ENCODE data around the gene RNF38. TPM values are rescaled to one million over a fixed set of nuclear protein-coding genes. Genes with fewer than 3 reads are reported as not detected.
"Not testable (repeated sequence)": the region's sequence is repeated elsewhere in the genome, so short reads cannot be mapped to it uniquely, and the experiment has no call there.

RNF38 gene
- total and polyA plus RNA-seq, 7 donors, result 7.6 to 36.9 (median 18.7) TPM

DNA sequence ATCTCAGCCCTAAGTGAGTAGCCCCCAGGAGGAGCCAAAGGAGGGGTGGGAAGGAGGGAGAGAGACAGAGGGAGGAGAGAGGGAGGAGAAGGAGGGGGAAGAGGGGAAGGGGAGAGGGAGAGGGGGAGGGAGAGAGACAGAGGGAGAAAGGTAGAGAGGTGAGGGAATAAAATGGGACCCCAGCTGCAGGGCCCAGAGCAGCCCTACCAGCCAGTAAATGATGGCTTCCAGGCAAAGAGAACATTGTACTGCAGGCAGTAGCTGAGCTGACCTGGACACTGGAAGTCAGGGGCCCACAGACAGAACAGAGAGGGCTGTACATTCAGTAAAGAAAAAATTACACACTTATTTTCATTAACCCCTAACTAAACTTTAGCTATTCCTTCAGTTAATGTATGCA is 84.0 kb downstream of the RNF38 start:
- no peaks in the 10 kb centered on the region for H3K9me3 ChIP-seq
- H3K27me3 ChIP-seq (ENCODE audit: insufficient read depth in 3 of 3, low read length in 2 of 3), result peaks cover 0 to 12% (median 4%) of the 10 kb centered on the region in 3 donors
- no peak overlapping the region for H3K27ac ChIP-seq
- no peak for ATAC-seq
- TF ChIP-seq, protein P1, sequence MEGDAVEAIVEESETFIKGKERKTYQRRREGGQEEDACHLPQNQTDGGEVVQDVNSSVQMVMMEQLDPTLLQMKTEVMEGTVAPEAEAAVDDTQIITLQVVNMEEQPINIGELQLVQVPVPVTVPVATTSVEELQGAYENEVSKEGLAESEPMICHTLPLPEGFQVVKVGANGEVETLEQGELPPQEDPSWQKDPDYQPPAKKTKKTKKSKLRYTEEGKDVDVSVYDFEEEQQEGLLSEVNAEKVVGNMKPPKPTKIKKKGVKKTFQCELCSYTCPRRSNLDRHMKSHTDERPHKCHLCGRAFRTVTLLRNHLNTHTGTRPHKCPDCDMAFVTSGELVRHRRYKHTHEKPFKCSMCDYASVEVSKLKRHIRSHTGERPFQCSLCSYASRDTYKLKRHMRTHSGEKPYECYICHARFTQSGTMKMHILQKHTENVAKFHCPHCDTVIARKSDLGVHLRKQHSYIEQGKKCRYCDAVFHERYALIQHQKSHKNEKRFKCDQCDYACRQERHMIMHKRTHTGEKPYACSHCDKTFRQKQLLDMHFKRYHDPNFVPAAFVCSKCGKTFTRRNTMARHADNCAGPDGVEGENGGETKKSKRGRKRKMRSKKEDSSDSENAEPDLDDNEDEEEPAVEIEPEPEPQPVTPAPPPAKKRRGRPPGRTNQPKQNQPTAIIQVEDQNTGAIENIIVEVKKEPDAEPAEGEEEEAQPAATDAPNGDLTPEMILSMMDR (IDR thresholded peaks at IDR 0.05), result no peak
- intact Hi-C loops (cut with DNase I), result no loop called here
- no peaks in the 10 kb centered on the region for H3K36me3 ChIP-seq (ENCODE audit: insufficient read depth in 1 of 2, low read depth in 1 of 2)
- DNase-seq, result no peak
- H3K4me3 ChIP-seq, result no peak overlapping the region
- H3K4me1 ChIP-seq, result no peaks in the 10 kb centered on the region

DNA sequence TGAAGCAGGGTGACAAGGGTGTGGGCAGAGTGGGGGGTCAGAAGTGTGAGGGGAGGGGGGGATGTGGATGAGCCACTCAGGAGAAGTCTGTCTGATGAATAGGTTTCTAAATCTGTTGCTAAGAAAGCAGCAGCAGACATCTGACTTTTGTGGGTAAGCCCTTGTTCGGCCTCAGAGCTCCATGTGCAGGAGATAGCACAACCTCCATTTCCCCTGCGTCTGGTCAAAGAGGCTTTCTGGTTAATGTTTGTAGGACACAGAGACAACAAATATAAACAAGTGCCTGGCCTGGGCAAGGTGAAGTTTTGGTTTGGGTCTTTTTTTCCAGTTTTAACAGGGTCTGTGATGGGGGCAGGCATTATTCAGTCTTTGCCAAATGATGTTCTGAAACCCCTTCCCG is 84.8 kb downstream of the RNF38 start:
- intact Hi-C loops (cut with DNase I), result no loop called here
- no peaks in the 10 kb centered on the region for H3K9me3 ChIP-seq
- WGBS, 3 donors, result 60 to 73% (median 64%) methylated on average over 3 of the region's 3 CpGs
- DNase-seq, result no peak
- no peak overlapping the region for H3K27ac ChIP-seq
- H3K4me3 ChIP-seq, result no peak overlapping the region
- no peak for ATAC-seq
- no peaks in the 10 kb centered on the region for H3K36me3 ChIP-seq (ENCODE audit: insufficient read depth in 1 of 2, low read depth in 1 of 2)
- TF ChIP-seq, protein P1 (IDR thresholded peaks at IDR 0.05), result no peak
- no peaks in the 10 kb centered on the region for H3K4me1 ChIP-seq
- peaks cover 0 to 12% (median 2%) of the 10 kb centered on the region in 3 donors for H3K27me3 ChIP-seq (ENCODE audit: insufficient read depth in 3 of 3, low read length in 2 of 3)

DNA sequence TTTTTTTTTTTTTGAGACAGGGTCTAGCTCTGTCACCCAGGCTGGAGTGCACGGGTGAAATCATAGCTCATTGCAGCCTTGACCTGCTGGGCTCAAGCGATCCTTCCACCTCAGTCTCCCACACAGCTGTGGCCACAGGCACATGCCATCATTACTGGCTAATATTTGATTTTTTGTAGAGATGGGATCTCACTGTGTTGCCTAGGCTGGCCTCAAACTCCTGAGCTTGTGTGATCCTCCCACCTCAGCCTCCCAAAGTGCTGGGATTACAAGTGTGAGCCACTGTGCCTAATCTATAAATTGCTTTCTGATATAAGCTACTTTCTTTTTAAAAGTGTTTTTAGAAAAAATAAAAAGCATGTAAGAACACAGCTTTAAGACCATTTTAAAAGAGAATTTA is 85.3 kb downstream of the RNF38 start:
- DNase-seq (no peak), ATAC-seq (no peak)
- TF ChIP-seq, protein P1 (IDR thresholded peaks at IDR 0.05), result no peak
- Histone ChIP-seq H3K27ac (no peak overlapping the region), H3K4me3 (no peak overlapping the region), H3K4me1 (no peaks in the 10 kb centered on the region), H3K9me3 (no peaks in the 10 kb centered on the region), H3K36me3 (ENCODE audit: insufficient read depth in 1 of 2, low read depth in 1 of 2) (no peaks in the 10 kb centered on the region), H3K27me3 (ENCODE audit: insufficient read depth in 3 of 3, low read length in 2 of 3) (peaks cover 0 to 12% (median 2%) of the 10 kb centered on the region in 3 donors)
- 77 to 80% (median 79%) methylated on average over 2 of the region's 2 CpGs for WGBS, 3 donors
- intact Hi-C loops (cut with DNase I), result no loop called here

DNA sequence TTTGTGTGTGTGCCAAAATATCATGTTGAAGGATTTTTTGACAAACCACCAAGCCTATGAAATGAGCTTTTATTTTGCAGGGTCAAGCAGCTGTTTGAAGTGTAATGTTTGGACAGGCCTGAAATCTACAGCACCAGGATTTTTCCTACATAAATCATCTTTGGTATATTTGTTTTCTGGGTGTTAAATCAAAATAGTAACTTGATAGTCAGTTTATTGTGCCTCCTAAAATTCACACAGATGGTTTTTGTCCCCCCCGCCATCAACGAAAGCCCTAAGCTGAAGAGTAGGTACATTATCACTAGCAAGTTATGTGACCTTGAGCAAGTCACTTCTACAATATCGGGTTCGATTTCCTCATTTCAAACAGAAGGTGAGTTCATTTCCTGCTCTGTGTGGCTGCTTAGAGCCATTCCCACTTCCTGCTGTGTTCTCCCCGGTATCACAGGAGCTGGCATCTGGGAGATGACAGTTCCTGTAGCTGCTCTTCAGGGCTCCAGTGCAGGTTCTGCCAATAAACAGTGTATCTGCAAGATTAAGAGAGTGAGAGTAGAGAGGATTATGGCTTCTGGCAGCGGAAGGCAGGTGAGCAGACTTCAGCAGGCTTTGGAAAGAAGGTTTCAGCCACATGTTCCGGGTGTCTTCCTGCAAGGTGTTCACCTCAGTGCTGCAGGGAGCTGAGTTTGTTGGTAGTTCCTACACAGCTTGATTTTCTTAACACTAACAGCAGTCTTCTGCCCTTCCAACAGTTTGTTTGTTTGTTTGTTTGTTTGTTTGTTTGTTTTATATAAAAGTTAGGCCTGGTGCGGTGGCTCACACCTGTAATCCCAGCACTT is 93.4 kb downstream of the RNF38 start:
- TF ChIP-seq, protein P1 (IDR thresholded peaks at IDR 0.05), result no peak
- intact Hi-C loops (cut with DNase I), result no loop called here

DNA sequence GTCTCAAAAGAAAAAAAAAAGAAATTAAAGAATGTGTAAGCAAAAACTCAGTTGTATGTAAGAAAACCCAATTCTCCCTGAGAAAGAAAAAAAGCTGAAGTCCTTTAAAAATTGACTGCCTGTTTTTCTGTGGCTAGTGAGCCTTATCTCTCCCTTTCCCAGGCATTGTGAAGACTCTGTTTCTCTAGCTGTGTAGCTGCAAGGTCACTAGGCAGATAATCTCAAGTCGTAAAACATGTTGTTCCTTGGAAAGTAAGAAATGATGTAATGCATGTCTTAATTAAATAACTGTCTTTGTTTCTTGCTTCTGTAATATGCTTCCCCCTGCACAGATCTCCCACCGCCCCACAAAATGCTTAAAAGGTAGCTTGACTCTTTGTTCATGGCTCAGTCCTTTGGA is 95.7 kb downstream of the RNF38 start:
- H3K4me1 ChIP-seq; DNase-seq; H3K36me3 ChIP-seq (ENCODE audit: insufficient read depth in 1 of 2, low read depth in 1 of 2); H3K4me3 ChIP-seq; ATAC-seq; H3K9me3 ChIP-seq; H3K27ac ChIP-seq; intact Hi-C loops (cut with DNase I); H3K27me3 ChIP-seq (ENCODE audit: insufficient read depth in 3 of 3, low read length in 2 of 3): not testable (repeated sequence)
- 53 to 78% (median 76%) methylated on average over 1 to 2 of the region's 2 CpGs for WGBS, 3 donors

More for the DNA sequence above, 93.4 kb downstream of the RNF38 start:
- H3K27ac ChIP-seq, result no peak overlapping the region
- H3K9me3 ChIP-seq, result no peaks in the 10 kb centered on the region
- no peak for ATAC-seq
- DNase-seq, result no peak
- no peaks in the 10 kb centered on the region for H3K36me3 ChIP-seq (ENCODE audit: insufficient read depth in 1 of 2, low read depth in 1 of 2)
- H3K4me3 ChIP-seq, result no peak overlapping the region
- 50 to 56% (median 55%) methylated on average over 8 of the region's 8 CpGs for WGBS, 3 donors
- no peaks in the 10 kb centered on the region for H3K4me1 ChIP-seq
- no peaks in the 10 kb centered on the region for H3K27me3 ChIP-seq (ENCODE audit: insufficient read depth in 3 of 3, low read length in 2 of 3)

Data from psoas muscle (tissue), 8 donors.